ENCODE measurements around the gene GIPC1. TPM values are rescaled to one million over a fixed set of nuclear protein-coding genes. Genes with fewer than 3 reads are reported as not detected.

Gene GIPC1
- total RNA-seq, 4 donors from 2014 or later: 61.8 to 122 (median 113) TPM

- peak overlapping the region in 1 of 4 donors; percentile 36 for H3K27ac ChIP-seq
- TF ChIP-seq EP300 (IDR thresholded peaks at IDR 0.05) (no peak), POLR2A (IDR thresholded peaks at IDR 0.05) (no peak), CTCF (IDR thresholded peaks at IDR 0.05) (no peak)
- H3K27me3 ChIP-seq: peaks cover 0 to 34% of the 10 kb centered on the region in 2 donors
- H3K9me3 ChIP-seq: no peaks in the 10 kb centered on the region
- peaks cover 0 to 67% (median 26%) of the 10 kb centered on the region in 4 donors for H3K4me1 ChIP-seq
- WGBS, 2 donors: 89 to 92% methylated on average over 7 of the region's 7 CpGs
- peaks cover 0 to 48% (median 4%) of the 10 kb centered on the region in 3 donors for H3K36me3 ChIP-seq
- H3K4me3 ChIP-seq: no peak overlapping the region
- DNase-seq (ENCODE audit: low spot score in 2 of 2): no peak
These were observed 19.6 kb downstream of the GIPC1 start for GRCh38 chr19:14476327-14476672.

GRCh38 chr19:14475251-14476073 lies 20.5 kb downstream of the GIPC1 start, which contains the start of gene PTGER1:
Gene PTGER1, minus strand, starts transcription at chr19:14475354. Its CDS starts 1,034 bp downstream, at chr19:14474320.
- DNase-seq (ENCODE audit: low spot score in 2 of 2): no peak
- H3K4me3 ChIP-seq: peak within 1 kb of the TSS in 1 of 4 donors; percentile 23
- peaks cover 0 to 34% of the 10 kb centered on the region in 2 donors for H3K27me3 ChIP-seq
- TF ChIP-seq EP300 (IDR thresholded peaks at IDR 0.05) (no peak), CTCF (IDR thresholded peaks at IDR 0.05) (peak in 4 of 5 experiments; percentile 9 to 32 (median 26))
- peaks cover 0 to 67% (median 26%) of the 10 kb centered on the region in 4 donors for H3K4me1 ChIP-seq
- peaks cover 0 to 48% (median 4%) of the 10 kb centered on the region in 3 donors for H3K36me3 ChIP-seq
- H3K27ac ChIP-seq: peak within 1 kb of the TSS in 1 of 4 donors; percentile 36
- H3K9me3 ChIP-seq: no peaks in the 10 kb centered on the region
- WGBS, 2 donors: 10 to 18% methylated on average over 20 to 29 of the region's 33 CpGs

- peaks cover 0 to 67% (median 26%) of the 10 kb centered on the region in 4 donors for H3K4me1 ChIP-seq
- H3K27me3 ChIP-seq: peaks cover 0 to 34% of the 10 kb centered on the region in 2 donors
- WGBS, 2 donors: 47 to 53% methylated on average over 12 of the region's 12 CpGs
- DNase-seq (ENCODE audit: low spot score in 2 of 2): no peak
- no peaks in the 10 kb centered on the region for H3K9me3 ChIP-seq
- peak overlapping the region in 1 of 4 donors; percentile 23 for H3K4me3 ChIP-seq
- peaks cover 0 to 48% (median under 1%) of the 10 kb centered on the region in 3 donors for H3K36me3 ChIP-seq
- TF ChIP-seq POLR2A (IDR thresholded peaks at IDR 0.05) (no peak), CTCF (IDR thresholded peaks at IDR 0.05) (no peak), EP300 (IDR thresholded peaks at IDR 0.05) (no peak)
- H3K27ac ChIP-seq: peak overlapping the region in 1 of 4 donors; percentile 36
These were observed 21.1 kb downstream of the GIPC1 start for GRCh38 chr19:14474827-14475226.

- Histone ChIP-seq H3K4me1 (peaks cover 0 to 67% (median 26%) of the 10 kb centered on the region in 4 donors), H3K27ac (no peak overlapping the region), H3K4me3 (peak overlapping the region in 1 of 4 donors; percentile 40), H3K9me3 (no peaks in the 10 kb centered on the region), H3K36me3 (peaks cover 0 to 48% (median 5%) of the 10 kb centered on the region in 3 donors), H3K27me3 (peaks cover 0 to 34% of the 10 kb centered on the region in 2 donors)
- TF ChIP-seq CTCF (IDR thresholded peaks at IDR 0.05) (no peak), POLR2A (IDR thresholded peaks at IDR 0.05) (no peak), EP300 (IDR thresholded peaks at IDR 0.05) (no peak)
- 25 to 33% methylated on average over 13 to 44 of the region's 53 CpGs for WGBS, 2 donors
- DNase-seq (ENCODE audit: low spot score in 2 of 2): no peak
These were observed 21.8 kb downstream of the GIPC1 start for GRCh38 chr19:14473978-14474578.

Measured in tibial nerve (tissue), 4 donors.